Stimulated activated CD8-positive, alpha-beta memory T cell treated with anti-CD3 and anti-CD28 coated beads, Interleukin-4, amount 100 ng/mL, for 1 hour (primary cell): Measurements from ENCODE around the gene CCT3.

Experiments
- DNase-seq, 2 donors: peaks; one replicate each; pipeline ENCODE4 v3.0.0-alpha.2; 2020; ENCODE audit warnings: low read depth in 2 of 2, low spot score in 1 of 2

Gene CCT3

DNA sequence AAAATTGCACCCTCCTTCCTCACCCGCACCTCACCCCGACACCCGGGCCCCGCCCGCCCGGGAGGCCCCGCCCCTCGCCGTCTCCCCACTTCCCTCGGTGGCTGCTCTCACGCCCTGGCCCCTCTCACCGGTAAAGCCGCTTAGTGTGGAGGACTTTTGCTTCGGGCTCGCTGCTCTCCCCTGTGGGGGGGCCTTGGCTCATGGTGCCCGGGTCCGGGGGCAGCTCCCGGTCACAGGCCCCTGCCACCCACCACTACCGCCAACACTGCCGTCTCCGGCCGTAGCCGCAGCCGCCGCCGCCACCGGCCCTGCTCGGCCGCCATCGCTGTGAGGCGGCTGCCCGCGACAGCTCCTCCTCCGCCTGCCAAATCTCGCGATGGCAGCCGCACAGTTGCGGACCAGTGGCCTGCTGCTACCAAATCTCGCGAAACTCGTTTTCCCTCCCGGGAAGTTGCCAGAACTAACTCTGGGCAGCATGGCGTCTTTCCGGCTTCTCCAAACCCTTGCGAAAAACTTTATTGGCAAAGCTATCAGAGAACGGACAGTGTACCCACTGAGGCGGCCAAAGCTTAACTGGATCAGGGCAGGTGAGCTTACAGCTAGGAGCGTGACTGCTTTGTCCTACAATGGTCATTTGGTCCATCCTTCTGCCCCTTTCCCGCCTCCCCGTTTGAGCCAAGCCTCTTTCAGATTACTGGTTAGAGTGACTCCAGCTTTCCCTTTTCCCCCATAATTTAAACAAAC is 55.4 kb downstream of the CCT3 start, which contains the start of gene SMG5:
Gene SMG5, minus strand, starts transcription at position 347 of the 744 bp plus-strand sequence. Its CDS starts 145 bp downstream, at position 202.
- DNase-seq, result peak; percentile 79 to 87

- DNase-seq, result no peak
These were observed 56.2 kb downstream of the CCT3 start for GRCh38 chr1:156281693-156282478.

GRCh38 chr1:156281281-156281680 is 56.8 kb downstream of the CCT3 start:
- DNase-seq, result no peak

GRCh38 chr1:156279837-156280236 is 58.3 kb downstream of the CCT3 start:
- no peak for DNase-seq

GRCh38 chr1:156276966-156277381 is 61.1 kb downstream of the CCT3 start:
- no peak for DNase-seq

- no peak for DNase-seq
These were observed 61.6 kb downstream of the CCT3 start for GRCh38 chr1:156276532-156276931.

DNA sequence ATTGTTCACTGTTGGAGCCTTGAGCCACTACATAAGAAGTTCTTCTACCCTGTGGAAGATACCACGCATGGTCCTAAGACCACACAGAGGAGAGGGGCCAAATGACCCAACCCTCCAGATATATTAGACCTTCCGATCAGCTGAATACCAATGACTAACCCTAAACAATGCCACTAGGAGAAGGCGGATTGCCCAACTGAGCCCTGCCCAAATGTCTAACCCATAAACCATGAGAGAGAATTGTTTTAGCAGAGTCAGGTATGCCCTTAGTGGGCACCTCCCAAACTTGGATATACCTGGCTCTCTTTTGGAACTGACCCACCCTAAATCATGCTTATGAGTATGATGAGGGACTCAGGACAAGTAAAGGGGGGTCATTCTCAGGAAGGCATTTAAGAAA is 67.8 kb downstream of the CCT3 start:
- no peak for DNase-seq

GRCh38 chr1:156268336-156268735 is 69.8 kb downstream of the CCT3 start:
- no peak for DNase-seq

DNA sequence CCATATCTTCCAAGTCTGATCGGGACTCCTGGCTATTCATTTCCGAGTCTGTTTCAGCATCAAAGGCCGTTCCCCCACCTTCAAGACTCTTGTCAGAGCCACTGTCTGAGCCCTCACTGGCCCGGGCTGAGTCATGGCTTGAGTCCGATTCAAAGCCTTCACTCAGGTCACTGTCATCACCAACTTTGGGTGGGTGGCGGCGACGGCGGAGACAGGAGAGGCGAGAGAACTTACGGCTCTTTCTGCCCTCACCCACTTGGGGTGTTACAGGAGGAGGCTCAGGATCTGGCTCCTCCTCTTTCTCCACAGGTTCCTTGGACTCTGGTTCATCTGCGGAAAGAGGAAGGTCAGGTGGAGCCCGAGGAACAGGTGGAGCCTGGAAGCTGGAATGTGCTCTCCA is 72.0 kb downstream of the CCT3 start:
- DNase-seq, result no peak

DNA sequence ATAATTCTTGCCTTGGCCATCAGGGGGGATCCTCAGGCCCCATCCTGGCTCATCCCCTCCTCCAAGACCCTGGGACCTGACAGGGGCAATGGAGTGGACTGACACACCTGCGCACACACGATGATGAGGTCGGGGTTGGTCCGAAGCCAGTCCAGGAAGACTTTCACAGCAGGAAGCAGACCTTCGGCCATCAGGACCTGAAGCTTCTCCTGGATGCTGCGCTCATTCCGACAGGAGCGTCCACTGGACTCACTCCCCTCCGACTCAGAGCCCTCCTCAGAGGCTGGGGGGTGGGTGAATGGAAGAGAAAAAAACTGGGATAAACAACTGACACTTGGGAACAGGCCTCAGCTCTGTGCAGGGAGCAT is 74.8 kb downstream of the CCT3 start:
- DNase-seq, result no peak

GRCh38 chr1:156262461-156263287 is 75.4 kb downstream of the CCT3 start:
- DNase-seq, result no peak

GRCh38 chr1:156260896-156261295 is 77.2 kb downstream of the CCT3 start:
- no peak for DNase-seq

- DNase-seq, result no peak
These were observed 78.3 kb downstream of the CCT3 start for GRCh38 chr1:156259805-156260204.
